Endothelial cell of umbilical vein (primary cell): Measurements from ENCODE around the gene CCDC18. TPM values are rescaled to one million over a fixed set of nuclear protein-coding genes. Genes with fewer than 3 reads are reported as not detected.

Source experiments
- BruUV-seq: library from RNA; stranded (reverse); fragments of 400-500 nt; replicated peaks from 2 replicates; lab custom pipeline; 2021; lab: Mats Ljungman, UMichigan
- CTCF ChIA-PET: fragments of 300-600, 350-600 bp; sonication (Branson Sonifier 250); formaldehyde crosslinking; loops from one replicate; lab custom pipeline; 2021; ENCODE audit warnings: antibody characterized with exemption, inconsistent platforms; lab: Charles Lee
- POLR2A ChIA-PET: fragments of 300-600, 350-600 bp; sonication (Branson Sonifier 250); formaldehyde crosslinking; loops from one replicate; lab custom pipeline; 2021; ENCODE audit warnings: antibody characterized with exemption, inconsistent platforms; lab: Charles Lee
- DNase-seq: peaks from one replicate; pipeline ENCODE4 v3.0.0-alpha.2; 2011; ENCODE audit warnings: low read depth, low spot score
- FAIRE-seq: peaks from 2 replicates; lab custom pipeline; 2011; peaks lifted over from hg19 to GRCh38; lab: Jason Lieb, UNC
- H2AFZ ChIP-seq: 2 replicates; pipeline ENCODE4 v1.6.0; 2012; ENCODE audit warnings: low read depth, low read length, control low read depth, inconsistent platforms
- H3K27ac ChIP-seq: 2 replicates; pipeline ENCODE4 v1.5.1; 2011; ENCODE audit warnings: low read depth, mild to moderate bottlenecking, control low read depth, low read length, moderate library complexity; ENCODE audit not compliant: insufficient read depth
- H3K27me3 ChIP-seq, 2 experiments: 2 replicates each; pipeline versions ENCODE4 v1.6.0 to v1.6.1; 2011; ENCODE audit warnings: low read length in 2 of 2, mixed read lengths in 1 of 2; ENCODE audit not compliant: control insufficient read depth in 2 of 2, insufficient read depth in 2 of 2
- H3K36me3 ChIP-seq, 2 experiments: 2 replicates in 1 of 2; 3 replicates in 1 of 2; pipeline ENCODE4 v1.5.1; 2011; ENCODE audit warnings: low read length in 2 of 2, mild to moderate bottlenecking in 1 of 2, moderate library complexity in 1 of 2; ENCODE audit not compliant: control insufficient read depth in 2 of 2, insufficient read depth in 2 of 2; ENCODE audit errors: extremely low read depth in 1 of 2
- H3K4me1 ChIP-seq: 3 replicates; pipeline ENCODE4 v1.5.1; 2011; ENCODE audit warnings: mild to moderate bottlenecking, low read length; ENCODE audit not compliant: control insufficient read depth, insufficient read depth; ENCODE audit errors: extremely low read depth
- H3K4me2 ChIP-seq: 2 replicates; pipeline ENCODE4 v1.6.1; 2011; ENCODE audit warnings: low read length, control low read depth, mixed read lengths; ENCODE audit not compliant: insufficient read depth
- H3K4me3 ChIP-seq, 3 experiments: fragments of 200-600 bp in 1 of 3; sonication (generic), shearing (Covaris generic) in 1 of 3; replicated peaks in 1 of 3; 2 replicates each; pipeline ENCODE4 v1.5.1; 2011 to 2016; ENCODE audit warnings: control low read depth in 3 of 3, low read length in 3 of 3, mild to moderate bottlenecking in 2 of 3, inconsistent platforms in 1 of 3, low read depth in 1 of 3, moderate library complexity in 1 of 3; ENCODE audit not compliant: insufficient read depth in 1 of 3
- H3K79me2 ChIP-seq: 2 replicates; pipeline ENCODE4 v1.6.0; 2012; ENCODE audit warnings: low read length, inconsistent platforms; ENCODE audit not compliant: control insufficient read depth, insufficient read depth
- H3K9ac ChIP-seq: replicated peaks from 2 replicates; pipeline ENCODE3; 2011; ENCODE audit warnings: low read length, control low read depth; ENCODE audit not compliant: insufficient read depth; ENCODE audit errors: extremely low read depth
- H3K9me1 ChIP-seq: replicated peaks from 3 replicates; pipeline ENCODE4 v1.6.0; 2011; ENCODE audit warnings: mild to moderate bottlenecking, low read length; ENCODE audit not compliant: control insufficient read depth, insufficient read depth; ENCODE audit errors: extremely low read depth
- H3K9me3 ChIP-seq: replicated peaks from 2 replicates; pipeline ENCODE4 v1.5.1; 2012; ENCODE audit warnings: low read length, inconsistent platforms; ENCODE audit not compliant: control insufficient read depth, insufficient read depth
- H4K20me1 ChIP-seq: replicated peaks from 2 replicates; pipeline ENCODE3; 2011; ENCODE audit warnings: mild to moderate bottlenecking, low read length; ENCODE audit not compliant: control insufficient read depth, insufficient read depth; ENCODE audit errors: extremely low read depth
- EZH2 ChIP-seq: IDR thresholded peaks from 2 replicates; pipeline ENCODE4 v1.6.1; 2012; ENCODE audit warnings: borderline replicate concordance, low read depth, mild to moderate bottlenecking, moderate library complexity, low read length, inconsistent platforms; ENCODE audit not compliant: severe bottlenecking
- FOS ChIP-seq: IDR thresholded peaks from 2 replicates; pipeline ENCODE4 v1.6.1; 2011; ENCODE audit warnings: mild to moderate bottlenecking, low read length, moderate library complexity, borderline replicate concordance; ENCODE audit not compliant: insufficient read depth
- GATA2 ChIP-seq: IDR thresholded peaks from 2 replicates; pipeline ENCODE4 v1.7.0; 2011; ENCODE audit warnings: low read depth, mild to moderate bottlenecking, moderate library complexity, mixed read lengths, low read length; ENCODE audit not compliant: insufficient read length, insufficient read depth
- JUN ChIP-seq: IDR thresholded peaks from 2 replicates; pipeline ENCODE4 v1.6.1; 2011; ENCODE audit warnings: borderline replicate concordance, low read depth; ENCODE audit not compliant: insufficient read length, insufficient read depth
- MAX ChIP-seq: IDR thresholded peaks from 2 replicates; pipeline ENCODE4 v1.6.1; 2011; ENCODE audit not compliant: insufficient read depth, insufficient read length
- MYC ChIP-seq: IDR thresholded peaks from one replicate; pipeline ENCODE4 v1.6.1; 2011; ENCODE audit warnings: mild to moderate bottlenecking, low read depth, low read length
- POLR2A ChIP-seq: IDR thresholded peaks from 2 replicates; pipeline ENCODE4 v1.6.1; 2012; ENCODE audit warnings: low read depth, mild to moderate bottlenecking, control low read depth, low read length
- POLR2AphosphoS5 ChIP-seq: IDR thresholded peaks from 2 replicates; pipeline ENCODE4 v1.6.1; 2012; ENCODE audit warnings: low read depth, mild to moderate bottlenecking, control low read depth, low read length, moderate library complexity; ENCODE audit not compliant: insufficient read depth
- dilution Hi-C: fragments of 300-500 bp; cut with MboI; formaldehyde crosslinking; loops from one replicate; pipeline ENCODE4 v1.15.0; 2019; ENCODE audit warnings: low sequenced_read_pairs; ENCODE audit not compliant: extremely low pct_ligation_motif_present
- intact Hi-C: fragments of 100-400 bp; cut with micrococcal nuclease; formaldehyde crosslinking; loops from one replicate; pipeline ENCODE4 v1.10.0; 2022
- polyA plus RNA-seq, 4 experiments: library from polyadenylated mRNA; depleted of rRNA in 3 of 4; stranded (reverse) in 3 of 4; unstranded in 1 of 4; fragments of >200 nt; gene quantifications; 2 replicates each; pipeline versions ENCODE4 v1.2.1 to v1.2.3, GENCODE V29; 2011 to 2012; ENCODE audit warnings: missing spikeins in 1 of 4
- total RNA-seq: library from RNA; stranded (reverse); gene quantifications from 2 replicates; pipeline ENCODE4 v1.2.3, GENCODE V29; 2021
- TF ChIP-seq, protein P1 (sequence below), 2 donors: IDR thresholded peaks; 1 replicate in 1 of 2; 2 replicates in 1 of 2; pipeline ENCODE4 v1.5.1; 2011; ENCODE audit warnings: low read length in 2 of 2, mild to moderate bottlenecking in 2 of 2, moderate library complexity in 2 of 2, control low read depth in 1 of 2, inconsistent platforms in 1 of 2, low read depth in 1 of 2; ENCODE audit not compliant: insufficient read depth in 1 of 2; ENCODE audit errors: extremely low read depth in 1 of 2

Gene CCDC18
- total and polyA plus RNA-seq, 2 donors (not counting 3 experiments of a cell fraction or from before 2014, with no cell fraction given), result 2.2 to 11.2 TPM

GRCh38 chr1:93238425-93238824, 57.9 kb downstream of the CCDC18 start:
- no peak overlapping the region for H3K4me2 ChIP-seq
- ChIA-PET CTCF (interaction anchor here (0.8 to 1.5 kb wide), 2 partner anchors 20 to 66 kb away, joined by 3 to 6 read pairs; no protein-coding TSS in a partner anchor), POLR2A (interaction anchor here (1.1 kb wide), 1 partner anchor 19 kb away, joined by 3 read pairs; no protein-coding TSS in a partner anchor)
- no peak for DNase-seq
- no peaks in the 10 kb centered on the region for H4K20me1 ChIP-seq
- H3K9me1 ChIP-seq, result no peaks in the 10 kb centered on the region
- no peak overlapping the region for H2AFZ ChIP-seq
- H3K36me3 ChIP-seq, result peaks cover 0 to 7% of the 10 kb centered on the region in 2 experiments
- H3K4me1 ChIP-seq, result no peaks in the 10 kb centered on the region
- BruUV-seq, result no TSS peak
- H3K9me3 ChIP-seq, result no peaks in the 10 kb centered on the region
- no peak for FAIRE-seq
- H3K27me3 ChIP-seq, result no peaks in the 10 kb centered on the region
- H3K79me2 ChIP-seq, result no peaks in the 10 kb centered on the region
- H3K27ac ChIP-seq, result no peak overlapping the region
- H3K9ac ChIP-seq, result no peak overlapping the region
- H3K4me3 ChIP-seq, result no peak overlapping the region
- dilution Hi-C loops (no loop called here), intact Hi-C loops (no loop called here)
- TF ChIP-seq POLR2AphosphoS5, result no peak
- no peak for TF ChIP-seq MAX
- TF ChIP-seq POLR2A, result no peak
- no peak for TF ChIP-seq MYC
- TF ChIP-seq JUN, result no peak
- TF ChIP-seq, protein P1, sequence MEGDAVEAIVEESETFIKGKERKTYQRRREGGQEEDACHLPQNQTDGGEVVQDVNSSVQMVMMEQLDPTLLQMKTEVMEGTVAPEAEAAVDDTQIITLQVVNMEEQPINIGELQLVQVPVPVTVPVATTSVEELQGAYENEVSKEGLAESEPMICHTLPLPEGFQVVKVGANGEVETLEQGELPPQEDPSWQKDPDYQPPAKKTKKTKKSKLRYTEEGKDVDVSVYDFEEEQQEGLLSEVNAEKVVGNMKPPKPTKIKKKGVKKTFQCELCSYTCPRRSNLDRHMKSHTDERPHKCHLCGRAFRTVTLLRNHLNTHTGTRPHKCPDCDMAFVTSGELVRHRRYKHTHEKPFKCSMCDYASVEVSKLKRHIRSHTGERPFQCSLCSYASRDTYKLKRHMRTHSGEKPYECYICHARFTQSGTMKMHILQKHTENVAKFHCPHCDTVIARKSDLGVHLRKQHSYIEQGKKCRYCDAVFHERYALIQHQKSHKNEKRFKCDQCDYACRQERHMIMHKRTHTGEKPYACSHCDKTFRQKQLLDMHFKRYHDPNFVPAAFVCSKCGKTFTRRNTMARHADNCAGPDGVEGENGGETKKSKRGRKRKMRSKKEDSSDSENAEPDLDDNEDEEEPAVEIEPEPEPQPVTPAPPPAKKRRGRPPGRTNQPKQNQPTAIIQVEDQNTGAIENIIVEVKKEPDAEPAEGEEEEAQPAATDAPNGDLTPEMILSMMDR (IDR thresholded peaks at IDR 0.05; ENCODE audit: extremely low read depth in 1 of 2, insufficient read depth in 1 of 2, low read depth in 1 of 2, low read length in 2 of 2), result no peak
- no peak for TF ChIP-seq GATA2
- no peak for TF ChIP-seq EZH2
- no peak for TF ChIP-seq FOS
